ENCODE data around the gene IL36RN.

The IL36RN gene

GRCh38 chr2:113058998-113059960 lies at the start of gene IL36RN:
Gene IL36RN, plus strand, starts transcription at chr2:113059198. Its CDS starts 241 bp downstream, at chr2:113059439.
- DNase-seq (ENCODE audit: low spot score), result no peak

DNA sequence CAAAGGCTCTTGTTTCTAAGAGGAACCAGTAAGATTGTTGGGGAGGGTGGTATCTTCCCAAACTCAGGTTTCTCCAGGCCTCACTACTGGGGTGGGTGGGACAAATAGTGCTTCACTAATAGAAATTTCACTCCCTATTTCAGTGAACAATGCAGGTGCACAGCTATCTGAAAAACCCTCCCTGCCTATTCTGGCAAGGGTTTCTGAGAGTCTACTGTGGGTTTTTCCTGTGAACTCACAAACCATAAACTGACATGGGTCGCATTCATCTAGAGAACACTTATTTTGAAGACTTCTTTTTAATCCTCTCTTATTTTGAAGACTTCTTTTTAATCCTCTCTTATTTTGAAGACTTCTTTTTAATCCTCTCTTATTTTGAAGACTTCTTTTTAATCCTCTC lies 49.4 kb upstream of the IL36RN start:
- DNase-seq (ENCODE audit: low spot score), result no peak

DNA sequence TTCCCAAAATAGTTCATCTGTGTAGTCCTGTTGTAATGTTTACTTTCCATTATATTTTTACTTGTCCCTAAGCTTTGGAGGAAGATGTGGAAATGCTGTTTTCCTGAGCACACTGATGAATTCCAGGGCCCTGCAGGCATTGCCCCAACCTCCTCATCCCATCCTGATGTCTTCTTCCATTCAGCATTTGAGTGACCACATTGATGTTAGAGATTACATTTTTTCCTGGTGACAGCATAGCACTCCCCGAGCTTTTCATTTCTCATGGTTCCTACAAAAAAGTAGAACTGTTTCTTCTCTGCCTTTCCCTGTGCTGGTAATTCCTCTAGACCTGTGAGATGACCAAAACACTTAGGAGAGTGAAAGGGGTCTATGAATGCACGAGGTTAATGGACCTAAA lies 48.9 kb upstream of the IL36RN start:
- DNase-seq (ENCODE audit: low spot score), result no peak

DNA sequence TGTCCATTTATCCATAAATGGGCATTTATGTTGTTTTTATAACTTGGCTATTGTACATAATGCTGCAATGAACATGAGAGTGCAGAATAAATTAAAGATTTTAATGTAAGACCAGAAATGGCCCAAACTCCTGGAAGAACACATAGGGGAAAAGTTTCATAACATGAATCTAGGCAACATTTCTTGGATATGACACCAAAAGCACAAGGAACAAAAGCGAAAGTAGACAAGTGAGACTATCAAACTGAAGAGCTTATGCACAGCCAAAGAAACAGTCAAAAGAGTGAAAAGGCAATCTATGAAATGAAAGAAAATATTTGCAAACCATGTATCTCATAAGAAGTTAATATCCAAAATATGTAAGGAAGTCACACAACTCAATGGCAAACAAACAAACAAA lies 47.9 kb upstream of the IL36RN start:
- no peak for DNase-seq (ENCODE audit: low spot score)

- DNase-seq (ENCODE audit: low spot score), result no peak
These were observed 46.3 kb upstream of the IL36RN start for GRCh38 chr2:113012436-113013335.

DNA sequence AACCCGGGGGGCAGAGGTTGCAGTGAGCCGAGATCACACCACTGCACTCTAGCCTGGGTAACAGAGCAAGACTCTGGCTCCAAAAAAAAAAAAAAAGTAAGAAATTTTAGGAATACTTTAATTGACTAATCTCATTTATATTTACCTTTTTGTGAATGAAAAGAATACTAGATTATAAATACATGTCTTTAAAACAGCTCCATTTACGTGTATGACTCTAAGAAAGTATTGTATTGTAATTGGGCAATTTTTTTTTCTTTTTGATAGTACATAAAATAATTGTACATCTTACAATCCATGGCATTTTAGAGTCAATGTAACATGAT lies 45.7 kb upstream of the IL36RN start:
- no peak for DNase-seq (ENCODE audit: low spot score)

DNA sequence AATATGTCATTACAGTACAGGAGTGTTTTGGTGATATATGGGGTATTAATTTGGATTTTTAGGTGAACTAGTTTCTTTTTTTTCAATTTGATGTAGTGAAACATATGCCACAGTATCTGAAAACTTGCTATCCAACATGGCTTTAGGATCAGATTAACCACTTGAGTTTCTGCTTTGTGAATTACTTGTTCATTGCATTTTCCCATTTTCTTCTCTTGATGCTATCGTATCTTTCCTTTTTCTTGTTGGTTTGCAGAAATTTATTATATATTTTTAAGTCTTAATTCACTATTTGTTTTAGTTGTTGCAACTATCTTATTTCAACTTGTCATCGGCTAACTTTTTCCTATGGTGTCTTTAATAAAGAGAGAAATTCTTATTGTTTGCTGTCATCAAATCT lies 44.9 kb upstream of the IL36RN start:
- DNase-seq (ENCODE audit: low spot score), result no peak

- DNase-seq (ENCODE audit: low spot score), result no peak
These were observed 44.0 kb upstream of the IL36RN start for GRCh38 chr2:113015042-113015441.

GRCh38 chr2:113015655-113016054 lies 43.3 kb upstream of the IL36RN start:
- DNase-seq (ENCODE audit: low spot score), result no peak

DNA sequence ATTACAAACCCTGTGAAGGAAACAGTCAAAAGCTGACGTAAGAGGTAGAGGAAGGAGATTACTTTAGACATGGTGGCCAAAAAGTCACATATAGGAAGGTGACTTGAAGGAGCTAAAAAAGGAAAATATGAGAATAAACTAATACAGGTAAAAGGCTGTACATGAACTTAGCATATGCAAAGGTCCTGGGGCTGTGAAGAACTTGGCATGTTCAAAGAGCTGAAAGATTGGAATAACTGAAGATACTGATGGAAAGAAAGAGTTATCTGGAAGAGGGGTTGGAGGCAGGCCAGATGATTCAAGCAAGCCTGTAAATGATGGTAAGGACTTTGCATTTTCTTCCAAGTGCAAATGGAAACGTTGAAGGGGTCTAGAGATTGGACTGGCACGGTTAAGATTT lies 40.5 kb upstream of the IL36RN start:
- no peak for DNase-seq (ENCODE audit: low spot score)

DNA sequence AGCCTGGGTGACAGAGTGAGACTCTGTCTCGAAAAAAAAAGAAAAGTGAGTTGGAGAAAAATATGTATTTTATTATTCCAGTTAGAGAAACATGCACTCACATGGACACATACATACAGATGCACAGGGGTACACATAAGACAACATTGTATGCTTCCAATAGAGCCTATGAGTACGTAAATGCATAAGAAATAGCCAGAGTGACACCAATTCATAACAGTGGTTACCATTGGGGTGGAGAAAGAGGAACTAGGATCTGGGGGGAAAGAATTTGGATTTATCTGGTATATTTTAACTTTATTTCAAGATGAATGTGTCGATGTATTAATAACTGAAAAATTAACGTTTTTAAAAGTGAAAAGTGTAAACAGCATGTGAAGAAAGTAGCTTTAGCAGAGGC lies 37.7 kb upstream of the IL36RN start:
- no peak for DNase-seq (ENCODE audit: low spot score)

DNA sequence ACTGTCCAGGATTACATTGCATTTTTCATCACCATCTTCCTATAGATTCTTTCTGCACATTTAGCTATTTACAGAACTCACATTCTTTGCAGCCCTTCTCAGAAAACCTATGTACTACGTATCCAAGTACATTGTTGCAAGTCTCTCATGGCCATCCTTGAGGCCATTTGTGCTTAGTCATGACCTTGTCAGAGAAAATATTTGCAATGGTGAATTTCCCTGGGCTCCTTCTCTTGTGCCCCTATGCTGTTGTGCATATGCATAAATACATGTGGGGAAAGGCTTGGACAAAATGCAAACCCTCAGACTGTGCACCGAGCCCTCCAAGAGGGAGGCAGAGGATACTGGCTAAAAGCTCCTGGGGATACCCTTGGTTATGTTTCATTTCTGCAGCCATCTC lies 34.2 kb upstream of the IL36RN start:
- DNase-seq (ENCODE audit: low spot score), result no peak

- no peak for DNase-seq (ENCODE audit: low spot score)
These were observed 33.3 kb upstream of the IL36RN start for GRCh38 chr2:113025737-113026136.

- DNase-seq (ENCODE audit: low spot score), result no peak
These were observed 31.3 kb upstream of the IL36RN start for GRCh38 chr2:113027691-113028090.

GRCh38 chr2:113028112-113028511 lies 30.9 kb upstream of the IL36RN start:
- no peak for DNase-seq (ENCODE audit: low spot score)

- no peak for DNase-seq (ENCODE audit: low spot score)
These were observed 26.3 kb upstream of the IL36RN start for GRCh38 chr2:113032737-113033136.

- no peak for DNase-seq (ENCODE audit: low spot score)
These were observed 25.0 kb upstream of the IL36RN start for GRCh38 chr2:113034016-113034415.

DNA sequence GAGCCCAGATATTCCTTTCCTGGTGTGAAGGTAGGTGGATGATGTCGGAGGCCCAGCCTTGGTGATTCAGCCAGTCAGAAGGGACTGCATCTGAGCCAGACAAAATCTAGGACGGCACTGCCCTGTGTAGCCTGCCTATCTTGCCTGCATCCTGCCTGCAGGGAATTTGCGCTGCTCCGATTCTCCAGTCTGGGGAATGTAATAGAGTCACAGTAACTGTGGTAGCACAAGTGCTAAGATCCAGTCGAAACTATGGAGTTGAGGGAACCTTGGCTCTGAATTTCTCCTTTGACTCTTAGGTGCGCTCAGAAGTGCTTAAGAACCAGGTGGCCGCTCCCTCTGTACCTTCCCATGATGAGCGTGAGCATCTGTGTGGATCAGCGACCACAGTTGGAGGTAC lies 22.2 kb upstream of the IL36RN start:
- DNase-seq (ENCODE audit: low spot score), result no peak

DNA sequence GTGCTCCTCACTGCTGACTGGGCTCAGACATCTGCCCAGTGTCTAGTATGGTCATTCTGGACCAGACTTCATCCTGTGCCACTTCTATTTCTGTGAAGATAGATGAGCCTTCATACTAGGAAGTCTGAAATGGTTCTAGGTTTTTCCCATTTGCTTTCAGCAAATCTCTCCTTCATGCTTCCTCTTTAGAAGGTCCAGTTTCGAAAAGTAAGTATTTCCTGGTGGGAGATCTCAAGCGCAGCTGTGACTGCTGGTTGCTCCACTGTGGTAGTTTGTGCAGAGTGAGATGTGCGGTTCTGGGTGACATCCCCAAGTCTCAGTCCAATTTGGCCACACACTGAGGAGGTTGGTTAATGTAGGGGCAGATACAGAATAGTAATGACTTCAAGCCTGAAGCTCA lies 20.7 kb upstream of the IL36RN start:
- DNase-seq (ENCODE audit: low spot score), result no peak

DNA sequence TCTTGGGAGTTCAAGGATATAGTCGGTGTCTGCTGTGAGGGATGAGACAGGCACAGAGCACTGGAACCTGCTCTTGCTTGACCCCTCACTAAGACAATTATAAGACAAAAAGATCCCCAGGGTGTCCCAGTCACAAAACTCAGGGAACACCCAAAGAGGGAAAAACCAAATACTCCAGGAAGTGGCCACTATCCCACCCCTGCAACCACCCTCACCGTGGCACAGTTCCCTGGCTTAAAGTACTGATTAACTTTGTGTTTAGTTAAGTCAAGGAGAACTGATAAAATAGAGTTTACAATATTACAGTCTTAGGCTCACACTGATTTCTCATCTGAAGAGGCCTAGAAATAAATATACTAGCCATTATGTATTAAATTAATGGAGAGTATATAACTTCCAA lies 19.8 kb upstream of the IL36RN start:
- DNase-seq (ENCODE audit: low spot score), result no peak

DNA sequence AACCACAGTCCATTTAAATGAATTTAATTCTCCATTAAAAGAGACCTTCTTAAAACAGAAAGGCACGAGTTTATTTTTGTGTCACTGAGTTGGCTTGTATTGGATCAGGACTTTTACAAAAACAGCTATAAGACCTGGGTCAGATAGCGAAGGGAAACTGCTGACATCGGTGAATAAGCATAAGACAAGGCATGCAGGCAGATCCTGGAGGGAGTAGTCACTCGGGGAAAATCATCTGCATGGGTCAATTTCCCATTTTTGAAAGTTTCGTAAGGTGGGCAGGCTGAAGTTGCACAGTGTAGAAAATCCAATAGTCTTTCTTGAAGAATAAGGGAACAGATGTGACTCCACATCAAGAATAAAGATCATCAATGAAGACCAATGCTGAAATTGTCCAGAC lies 19.3 kb upstream of the IL36RN start:
- no peak for DNase-seq (ENCODE audit: low spot score)

- DNase-seq (ENCODE audit: low spot score), result no peak
These were observed 17.1 kb upstream of the IL36RN start for GRCh38 chr2:113041871-113042270.

GRCh38 chr2:113046465-113046864 lies 12.5 kb upstream of the IL36RN start:
- no peak for DNase-seq (ENCODE audit: low spot score)

All from LoVo (cell line).